Superior temporal gyrus (tissue), 1 donor: Measurements from ENCODE around the gene DUS1L.
A peak's percentile ranks its signal among the peaks of the same experiment; 100 is the strongest.

Experiments used
- DNase-seq: peaks from one replicate; pipeline ENCODE4 v3.0.0-alpha.2; 2016; ENCODE audit errors: extremely low spot score

Gene DUS1L

GRCh38 chr17:82087961-82088837 is 22.6 kb upstream of the DUS1L start:
- DNase-seq = no peak

- DNase-seq = no peak
Measured at GRCh38 chr17:82086941-82087906, 21.6 kb upstream of the DUS1L start.

GRCh38 chr17:82085931-82086764 is 20.5 kb upstream of the DUS1L start:
- DNase-seq = no peak

- no peak for DNase-seq
Measured at GRCh38 chr17:82085031-82085861, 19.6 kb upstream of the DUS1L start.

- DNase-seq = no peak
Measured at GRCh38 chr17:82084373-82085030, 18.9 kb upstream of the DUS1L start.

- DNase-seq = no peak
Measured at GRCh38 chr17:82083533-82084359, 18.1 kb upstream of the DUS1L start.

GRCh38 chr17:82083009-82083408 is 17.4 kb upstream of the DUS1L start:
- DNase-seq = no peak

- DNase-seq = no peak
Measured at GRCh38 chr17:82082456-82082855, 16.9 kb upstream of the DUS1L start.

- no peak for DNase-seq
Measured at GRCh38 chr17:82081966-82082365, 16.4 kb upstream of the DUS1L start.

- DNase-seq = no peak
Measured at GRCh38 chr17:82081546-82081945, 15.9 kb upstream of the DUS1L start.

- no peak for DNase-seq
Measured at GRCh38 chr17:82080789-82081464, 15.3 kb upstream of the DUS1L start.

- DNase-seq = no peak
Measured at GRCh38 chr17:82080048-82080788, 14.6 kb upstream of the DUS1L start.

- no peak for DNase-seq
Measured at GRCh38 chr17:82079001-82079677, 13.5 kb upstream of the DUS1L start.

- DNase-seq = no peak
Measured at GRCh38 chr17:82078433-82078832, 12.8 kb upstream of the DUS1L start.

- peak; percentile 29 for DNase-seq
Measured at GRCh38 chr17:82077617-82078358, 12.2 kb upstream of the DUS1L start.

- no peak for DNase-seq
Measured at GRCh38 chr17:82076785-82077591, 11.4 kb upstream of the DUS1L start.
